IMR-90 (cell line): ENCODE results near the gene LY6G6D. TPM values are rescaled to one million over a fixed set of nuclear protein-coding genes. Genes with fewer than 3 reads are reported as not detected.
A peak's percentile ranks its signal among the peaks of the same experiment; 100 is the strongest.

Experiments used
- ATAC-seq: fragments of 200-7000 bp; cut with Tn5 transposase; 2 replicates; pipeline ENCODE4 v1.9.1; 2020; ENCODE audit warnings: low read depth, mild to moderate bottlenecking, moderate library complexity
- BruUV-seq: library from RNA; stranded (reverse); fragments of 400-500 nt; replicated peaks from 2 replicates; lab custom pipeline; 2021; lab: Mats Ljungman, UMichigan
- CTCF ChIA-PET: fragments of 300-600 bp; formaldehyde crosslinking; extraction: SDS; loops from one replicate; lab custom pipeline; 2021; ENCODE audit warnings: antibody characterized with exemption; lab: Yijun Ruan, JAX
- POLR2A ChIA-PET: fragments of 300-600 bp; sonication (Branson Sonifier 250); formaldehyde crosslinking; loops from one replicate; lab custom pipeline; 2022; ENCODE audit warnings: antibody characterized with exemption; ENCODE audit not compliant: unreplicated experiment; lab: Charles Lee
- DNase-seq: peaks from one replicate; pipeline ENCODE4 v3.0.0; 2013
- H2AFZ ChIP-seq: replicated peaks from 2 replicates; pipeline ENCODE3; 2013; ENCODE audit warnings: low read length, mild to moderate bottlenecking; ENCODE audit not compliant: poor library complexity
- H2AK5ac ChIP-seq: 2 replicates; pipeline ENCODE4 v1.6.1; 2013; ENCODE audit warnings: low read depth, low read length, inconsistent platforms
- H2AK9ac ChIP-seq: replicated peaks from 2 replicates; pipeline ENCODE3; 2013; ENCODE audit warnings: mild to moderate bottlenecking, low read depth, low read length, moderate library complexity; ENCODE audit not compliant: poor library complexity
- H2BK120ac ChIP-seq: 2 replicates; pipeline ENCODE4 v1.6.1; 2013; ENCODE audit warnings: low read depth, low read length, inconsistent platforms
- H2BK15ac ChIP-seq: 3 replicates; pipeline ENCODE4 v1.6.1; 2013; ENCODE audit warnings: low read depth, low read length, inconsistent platforms
- H2BK20ac ChIP-seq: 2 replicates; pipeline ENCODE4 v1.6.1; 2013; ENCODE audit warnings: low read depth, mild to moderate bottlenecking, inconsistent platforms, low read length, moderate library complexity
- H2BK5ac ChIP-seq: 2 replicates; pipeline ENCODE4 v1.6.1; 2013; ENCODE audit warnings: mild to moderate bottlenecking, low read depth, low read length, inconsistent platforms; ENCODE audit not compliant: poor library complexity, severe bottlenecking
- H3K14ac ChIP-seq: replicated peaks from 2 replicates; pipeline ENCODE4 v1.6.1; 2013; ENCODE audit warnings: low read depth, low read length, inconsistent platforms
- H3K18ac ChIP-seq: 2 replicates; pipeline ENCODE4 v1.6.1; 2013; ENCODE audit warnings: low read depth, low read length, control low read depth
- H3K23ac ChIP-seq: 2 replicates; pipeline ENCODE4 v1.6.1; 2013; ENCODE audit warnings: low read depth, low read length, inconsistent platforms
- H3K27ac ChIP-seq: 2 replicates; pipeline ENCODE4 v1.5.1; 2013; ENCODE audit warnings: mild to moderate bottlenecking, control low read depth, low read length; ENCODE audit not compliant: insufficient read depth
- H3K27me3 ChIP-seq: 2 replicates; pipeline ENCODE4 v1.6.1; 2013; ENCODE audit warnings: low read length; ENCODE audit not compliant: control insufficient read depth, insufficient read depth
- H3K36me3 ChIP-seq: 2 replicates; pipeline ENCODE4 v1.6.1; 2013; ENCODE audit warnings: low read length, mixed read lengths; ENCODE audit not compliant: control insufficient read depth, insufficient read depth
- H3K4ac ChIP-seq: 2 replicates; pipeline ENCODE4 v1.6.1; 2013; ENCODE audit warnings: low read depth, low read length, inconsistent platforms
- H3K4me1 ChIP-seq: 2 replicates; pipeline ENCODE4 v1.6.1; 2013; ENCODE audit warnings: low read length, mixed read lengths; ENCODE audit not compliant: control insufficient read depth, insufficient read depth
- H3K4me2 ChIP-seq: 2 replicates; pipeline ENCODE4 v1.6.1; 2013; ENCODE audit warnings: low read depth, mild to moderate bottlenecking, control low read depth, low read length, moderate library complexity
- H3K4me3 ChIP-seq: 2 replicates; pipeline ENCODE4 v1.5.1; 2013; ENCODE audit warnings: low read depth, mild to moderate bottlenecking, control low read depth, low read length, moderate library complexity; ENCODE audit not compliant: insufficient read depth
- H3K56ac ChIP-seq: 2 replicates; pipeline ENCODE4 v1.6.1; 2013; ENCODE audit warnings: low read length, inconsistent platforms; ENCODE audit not compliant: insufficient read depth; ENCODE audit errors: extremely low read depth
- H3K79me1 ChIP-seq, 2 experiments: 2 replicates each; pipeline ENCODE4 v1.6.1; 2013; ENCODE audit warnings: low read length in 2 of 2, inconsistent platforms in 1 of 2, low read depth in 1 of 2
- H3K9ac ChIP-seq: 2 replicates; pipeline ENCODE4 v1.6.1; 2013; ENCODE audit warnings: low read depth, low read length, control low read depth
- H3K9me1 ChIP-seq: 2 replicates; pipeline ENCODE4 v1.6.1; 2013; ENCODE audit warnings: low read length, inconsistent platforms; ENCODE audit not compliant: insufficient read depth
- H3K9me3 ChIP-seq: 2 replicates; pipeline ENCODE4 v1.6.1; 2013; ENCODE audit warnings: low read length; ENCODE audit not compliant: control insufficient read depth, insufficient read depth
- H4K20me1 ChIP-seq: 2 replicates; pipeline ENCODE4 v1.6.1; 2013; ENCODE audit warnings: low read length, inconsistent platforms; ENCODE audit not compliant: insufficient read depth
- H4K5ac ChIP-seq: 2 replicates; pipeline ENCODE4 v1.6.1; 2013; ENCODE audit warnings: mild to moderate bottlenecking, low read depth, low read length, control low read depth
- H4K8ac ChIP-seq, 2 experiments: 2 replicates each; pipeline ENCODE4 v1.6.1; 2013; ENCODE audit warnings: low read depth in 2 of 2, low read length in 2 of 2, control low read depth in 1 of 2, inconsistent platforms in 1 of 2
- H4K91ac ChIP-seq: 2 replicates; pipeline ENCODE4 v1.6.1; 2013; ENCODE audit warnings: low read depth, low read length, inconsistent platforms; ENCODE audit not compliant: insufficient read depth
- BHLHE40 ChIP-seq: fragments of 150-350 bp; IDR thresholded peaks from 2 replicates; pipeline ENCODE4 v1.6.1; 2016; ENCODE audit warnings: mild to moderate bottlenecking, low read depth, low read length
- RCOR1 ChIP-seq: IDR thresholded peaks from 2 replicates; pipeline ENCODE4 v1.6.1; 2012; ENCODE audit warnings: mild to moderate bottlenecking, low read length, improper control_type of control experiment; ENCODE audit not compliant: insufficient replicate concordance
- WGBS, 2 experiments: methylation state at CpG; one replicate each; pipeline versions ENCODE4 v1.1.5 to v1.1.7; 2013; ENCODE audit warnings: missing lambda C conversion rate in 2 of 2; ENCODE audit not compliant: insufficient read length in 1 of 2; ENCODE audit errors: extremely low coverage in 2 of 2; 5-methylcytosine and 5-hydroxymethylcytosine counted together
- dilution Hi-C: fragments of 300-500 bp; cut with HindIII; formaldehyde crosslinking; loops from one replicate; pipeline ENCODE4 v1.14.3; 2018; ENCODE audit warnings: low sequenced_read_pairs; ENCODE audit not compliant: unreplicated experiment
- in situ Hi-C: fragments of 300-500 bp; cut with MboI; formaldehyde crosslinking; loops from 3 replicates; pipeline ENCODE4 v1.14.3; 2019; ENCODE audit warnings: low sequenced_read_pairs, inconsistent platforms, mixed read lengths
- intact Hi-C: fragments of 100-400 bp; cut with micrococcal nuclease; formaldehyde crosslinking; loops from 2 replicates; pipeline ENCODE4 v1.10.0; 2022
- polyA plus RNA-seq, 3 experiments: library from polyadenylated mRNA; depleted of rRNA; stranded (reverse); fragments of >200 nt; gene quantifications; 2 replicates each; pipeline ENCODE4 v1.2.3, GENCODE V29; 2012; ENCODE audit warnings: low replicate concordance in 1 of 3
- total RNA-seq: library from RNA; depleted of rRNA; stranded (reverse); fragments of >200 nt; gene quantifications from 2 replicates; pipeline ENCODE4 v1.2.3, GENCODE V29; 2012

LY6G6D gene
- total and polyA plus RNA-seq, 2 of the 4 experiments (the other 2 are of a cell fraction) = not detected

DNA sequence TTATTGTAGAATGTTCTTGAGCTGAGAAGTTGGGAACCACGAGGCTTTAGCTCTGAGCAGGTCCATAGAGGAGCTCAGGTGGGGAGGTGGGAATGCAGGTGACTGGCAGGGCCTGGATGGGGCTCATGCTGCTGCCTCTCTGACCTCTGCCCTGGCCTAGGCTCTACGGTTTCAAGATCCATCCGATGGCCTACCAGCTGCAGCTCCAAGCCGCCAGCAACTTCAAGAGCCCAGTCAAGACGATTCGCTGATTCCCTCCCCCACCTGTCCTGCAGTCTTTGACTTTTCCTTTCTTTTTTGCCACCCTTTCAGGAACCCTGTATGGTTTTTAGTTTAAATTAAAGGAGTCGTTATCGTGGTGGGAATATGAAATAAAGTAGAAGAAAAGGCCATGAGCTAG is 45.5 kb upstream of the LY6G6D start, which contains the start of gene LY6G5B:
TSS of gene LY6G5B (plus strand) at position 301 of the 400 bp plus-strand sequence. CDS start 975 bp downstream, outside the sequence.
- Histone ChIP-seq H3K9me3 (no peaks in the 10 kb centered on the region), H2BK5ac (peak within 1 kb of the TSS; percentile 32), H4K8ac (no peak within 1 kb of the TSS), H3K79me1 (peaks cover 13 to 62% of the 10 kb centered on the region in 2 experiments), H3K36me3 (peaks cover 55% of the 10 kb centered on the region), H2BK120ac (no peak within 1 kb of the TSS), H2AK9ac (peak within 1 kb of the TSS; percentile 87), H4K5ac (no peak within 1 kb of the TSS), H3K18ac (no peak within 1 kb of the TSS), H3K4me3 (no peak within 1 kb of the TSS), H3K56ac (no peak within 1 kb of the TSS), H4K91ac (no peak within 1 kb of the TSS), H2BK20ac (0 out of 2 replicates have a peak within 1 kb of the TSS, but pooled peaks have one; percentile 16), H3K27me3 (no peaks in the 10 kb centered on the region), H3K14ac (0 out of 2 replicates have a peak within 1 kb of the TSS, but pooled peaks have one; percentile 8), H2BK15ac (no peak within 1 kb of the TSS), H3K4ac (peak within 1 kb of the TSS; percentile 60), H3K9me1 (peaks cover 6% of the 10 kb centered on the region; the same call in 1 of the 2 replicates), H4K20me1 (peaks cover 6% of the 10 kb centered on the region), H2AK5ac (peak within 1 kb of the TSS; percentile 78; the same call in 1 of the 2 replicates), H3K4me1 (peaks cover 4% of the 10 kb centered on the region; the same call in 1 of the 2 replicates), H3K9ac (no peak within 1 kb of the TSS), H2AFZ (no peak within 1 kb of the TSS), H3K27ac (peak within 1 kb of the TSS; percentile 34; the same call in 1 of the 2 replicates), H3K4me2 (peak within 1 kb of the TSS; percentile 12; the same call in 1 of the 2 replicates), H3K23ac (no peak within 1 kb of the TSS)
- ATAC-seq (no peak), DNase-seq (no peak)
- BruUV-seq = no TSS peak
- in situ Hi-C loops = no loop called here
- TF ChIP-seq BHLHE40 (no peak), RCOR1 (no peak)
- POLR2A ChIA-PET = no interaction called here
- CTCF ChIA-PET = no interaction called here
- WGBS, 2 experiments = 63% methylated on average over 2 of the region's 8 CpGs; no CpG with 5 or more reads in 1 of the 2 experiments
- intact Hi-C loops = no loop called here
- dilution Hi-C loops = no loop called here
